ELF-1 (cell line): Measurements from ENCODE around the gene AKAP10.
"Not testable (repeated sequence)": the region's sequence is repeated elsewhere in the genome, so short reads cannot be mapped to it uniquely, and the experiment has no call there.

ENCODE experiments used
- DNase-seq: peaks from one replicate; pipeline ENCODE4 v3.0.0-alpha.2; 2016; ENCODE audit warnings: low read depth, low spot score

AKAP10 gene, protein sequence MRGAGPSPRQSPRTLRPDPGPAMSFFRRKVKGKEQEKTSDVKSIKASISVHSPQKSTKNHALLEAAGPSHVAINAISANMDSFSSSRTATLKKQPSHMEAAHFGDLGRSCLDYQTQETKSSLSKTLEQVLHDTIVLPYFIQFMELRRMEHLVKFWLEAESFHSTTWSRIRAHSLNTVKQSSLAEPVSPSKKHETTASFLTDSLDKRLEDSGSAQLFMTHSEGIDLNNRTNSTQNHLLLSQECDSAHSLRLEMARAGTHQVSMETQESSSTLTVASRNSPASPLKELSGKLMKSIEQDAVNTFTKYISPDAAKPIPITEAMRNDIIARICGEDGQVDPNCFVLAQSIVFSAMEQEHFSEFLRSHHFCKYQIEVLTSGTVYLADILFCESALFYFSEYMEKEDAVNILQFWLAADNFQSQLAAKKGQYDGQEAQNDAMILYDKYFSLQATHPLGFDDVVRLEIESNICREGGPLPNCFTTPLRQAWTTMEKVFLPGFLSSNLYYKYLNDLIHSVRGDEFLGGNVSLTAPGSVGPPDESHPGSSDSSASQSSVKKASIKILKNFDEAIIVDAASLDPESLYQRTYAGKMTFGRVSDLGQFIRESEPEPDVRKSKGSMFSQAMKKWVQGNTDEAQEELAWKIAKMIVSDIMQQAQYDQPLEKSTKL

DNA sequence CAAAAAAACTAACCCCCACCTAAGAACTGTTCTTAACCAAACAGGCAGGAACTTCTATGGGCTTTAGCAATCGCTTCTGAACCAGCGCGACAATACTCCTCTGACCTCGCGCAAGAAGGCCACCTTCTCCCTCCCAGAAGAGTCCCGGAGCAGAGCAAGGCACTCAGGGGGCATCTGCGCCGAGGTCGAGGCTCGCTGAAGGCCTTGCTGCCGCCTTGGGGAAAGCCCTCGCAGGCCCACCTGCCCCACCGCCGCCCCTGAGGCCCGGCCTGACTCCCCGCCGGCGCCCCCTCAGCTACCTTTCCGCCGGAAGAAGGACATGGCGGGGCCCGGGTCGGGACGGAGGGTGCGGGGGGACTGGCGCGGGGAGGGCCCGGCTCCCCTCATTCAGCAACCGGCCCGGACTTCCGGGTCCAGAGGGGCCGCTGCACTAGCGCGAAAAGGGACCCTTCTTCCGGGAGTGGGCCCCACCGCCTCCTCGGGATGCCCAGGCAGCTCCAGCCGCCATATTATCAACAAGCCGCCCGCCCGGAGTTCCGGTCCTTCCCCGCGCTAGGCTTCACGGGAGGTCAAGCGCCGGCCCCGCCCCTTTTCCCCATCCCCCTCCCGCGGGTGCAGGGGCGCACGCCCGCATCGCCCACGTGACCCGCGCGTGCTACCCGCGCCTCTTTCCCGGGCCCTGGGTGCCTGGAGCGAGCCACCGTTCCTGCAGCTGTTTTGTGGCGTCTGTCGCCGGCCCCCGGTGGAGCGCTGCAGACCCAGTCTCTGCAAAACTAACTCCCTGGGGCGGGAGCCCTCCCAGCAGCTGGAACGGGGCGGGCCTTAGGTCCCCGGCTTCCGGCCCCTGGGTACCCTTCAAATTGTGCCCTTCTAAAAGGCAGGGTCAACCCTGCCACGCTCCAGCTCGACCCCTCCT, at the start of gene AKAP10:
Gene AKAP10 (minus strand): TSS at position 536 of the 916 bp plus-strand sequence. CDS start 149 bp downstream, at position 387.
- peak; percentile 88 for DNase-seq

DNA sequence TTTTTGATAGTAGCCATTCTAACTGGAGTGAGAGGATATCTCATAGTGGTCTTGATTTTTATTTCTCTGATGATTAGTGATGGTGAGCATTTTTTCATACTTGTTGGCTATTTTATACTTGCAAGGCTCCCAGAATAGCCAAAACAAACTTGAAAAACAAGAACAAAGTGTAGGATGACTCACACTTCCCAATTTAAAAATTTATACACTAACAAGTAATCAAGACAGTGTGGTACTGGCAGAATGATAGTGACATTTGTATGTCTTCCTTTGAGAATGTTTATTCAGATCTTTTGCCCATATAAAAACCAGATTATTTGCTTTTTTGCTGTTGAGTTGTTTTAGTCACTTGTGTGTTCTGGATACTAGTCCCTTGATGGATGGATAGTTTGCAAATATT, 49.3 kb upstream of the AKAP10 start:
- no peak for DNase-seq

DNA sequence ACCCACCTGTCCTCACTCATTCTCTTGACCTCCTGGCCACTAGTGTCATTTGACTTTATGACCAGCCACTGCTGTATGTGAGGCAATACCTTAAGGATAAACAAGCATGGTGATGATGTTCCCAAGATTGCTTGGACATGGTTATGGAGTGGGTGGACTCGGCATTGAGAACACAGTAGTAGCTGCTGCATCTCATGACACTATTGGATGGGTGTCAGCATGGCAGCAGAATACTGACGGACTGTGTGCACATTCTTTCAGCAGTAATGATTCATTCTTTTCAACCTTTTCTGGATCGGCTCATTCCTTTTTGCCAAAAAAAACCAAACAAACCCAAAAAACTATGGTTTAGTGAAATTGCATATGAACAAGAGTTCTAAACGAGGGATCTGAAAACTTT, 45.1 kb upstream of the AKAP10 start:
- no peak for DNase-seq

DNA sequence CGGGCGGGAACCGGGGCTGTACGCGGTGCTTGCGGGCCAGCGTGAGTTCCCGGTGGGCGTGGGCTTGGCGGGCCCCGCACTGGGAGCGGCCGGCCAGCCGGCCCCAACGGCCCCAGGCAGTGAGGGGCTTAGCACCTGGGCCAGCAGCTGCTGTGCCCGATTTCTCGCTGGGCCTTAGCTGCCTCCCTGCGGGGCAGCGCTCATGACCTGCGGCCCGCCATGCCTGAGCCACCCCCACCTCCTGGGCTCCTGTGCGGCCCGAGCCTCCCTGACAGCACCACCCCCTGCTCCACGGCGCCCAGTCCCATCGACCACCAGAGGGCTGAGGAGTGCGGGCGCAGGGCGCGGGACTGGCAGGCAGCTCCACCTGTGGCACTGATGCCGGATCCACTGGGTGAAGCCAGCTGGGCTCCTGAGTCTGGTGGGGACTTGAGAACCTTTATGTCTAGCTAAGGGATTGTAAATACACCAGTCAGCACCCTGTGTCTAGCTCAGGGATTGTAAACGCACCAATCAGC, 38.9 kb upstream of the AKAP10 start:
- not testable (repeated sequence) for DNase-seq

GRCh38 chr17:20012017-20012536, 34.4 kb upstream of the AKAP10 start:
- DNase-seq, result no peak

DNA sequence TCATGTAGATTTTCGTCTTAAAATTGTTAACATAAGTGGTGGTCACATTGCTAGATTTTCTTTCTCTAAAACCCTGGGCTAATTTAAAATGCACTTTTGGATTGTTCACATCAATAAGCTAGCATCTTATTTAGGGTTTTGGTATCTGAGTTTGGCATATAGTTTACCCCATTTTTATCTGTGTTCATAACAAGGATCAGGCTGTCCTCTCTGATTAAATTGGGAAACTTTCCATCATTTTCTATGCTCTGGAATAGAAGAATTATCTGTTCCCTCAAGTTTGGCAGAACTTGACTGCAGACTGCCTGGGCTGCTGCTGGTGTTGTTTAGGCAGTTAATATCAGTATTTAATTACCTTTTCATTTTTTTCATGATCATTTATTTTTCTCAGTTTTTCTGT, 33.3 kb upstream of the AKAP10 start:
- no peak for DNase-seq

- DNase-seq, result peak; percentile 22
These were observed 32.7 kb upstream of the AKAP10 start for GRCh38 chr17:20010099-20010863.

DNA sequence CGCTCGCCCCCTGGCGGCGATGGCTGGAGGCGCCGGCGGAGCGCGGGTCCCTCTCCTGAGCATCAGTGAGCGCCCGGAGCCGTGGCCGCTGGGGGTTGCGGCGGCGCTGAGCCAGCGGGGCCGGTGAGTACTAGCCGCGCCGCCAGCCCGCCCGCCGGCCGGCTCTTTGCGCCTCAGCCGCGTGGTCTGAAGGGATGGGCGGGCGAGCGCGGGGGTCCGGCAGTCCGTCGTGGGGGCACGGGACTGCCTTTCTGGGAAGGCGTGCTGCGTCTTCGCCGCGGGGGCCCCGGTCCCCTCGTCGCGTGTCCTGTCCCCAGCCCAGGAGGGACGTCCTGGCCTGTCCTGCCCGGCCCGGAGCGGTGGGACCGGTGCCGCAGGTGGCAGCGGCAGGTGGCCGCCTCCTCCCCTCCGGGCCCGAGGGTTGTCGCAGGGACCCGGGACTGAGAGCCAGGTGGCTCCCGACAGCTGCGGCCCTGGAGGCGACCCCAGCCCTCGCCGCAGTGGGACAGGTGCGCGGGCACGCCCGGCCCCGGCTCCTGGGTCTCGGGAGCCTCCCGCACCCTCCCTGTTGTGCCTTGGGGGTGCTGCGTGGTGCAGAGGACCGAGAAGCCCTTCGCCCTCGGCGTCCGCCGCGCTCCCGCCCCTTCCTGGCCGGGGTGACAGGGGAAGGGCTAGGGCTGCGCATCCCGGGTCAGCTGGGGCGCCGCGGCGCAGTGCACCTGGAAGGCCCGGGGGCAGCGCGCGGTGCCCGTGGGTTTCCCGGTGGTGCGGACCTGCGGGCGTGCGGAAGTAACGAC, 31.9 kb upstream of the AKAP10 start, which contains the start of gene SPECC1:
Gene SPECC1 (plus strand): TSS at position 58 of the 797 bp plus-strand sequence. CDS start 87,293 bp downstream, outside the sequence.
- peak; percentile 94 for DNase-seq

GRCh38 chr17:20009052-20009301, 31.3 kb upstream of the AKAP10 start:
- DNase-seq, result no peak

GRCh38 chr17:20008242-20009051, 30.8 kb upstream of the AKAP10 start:
- DNase-seq, result no peak

DNA sequence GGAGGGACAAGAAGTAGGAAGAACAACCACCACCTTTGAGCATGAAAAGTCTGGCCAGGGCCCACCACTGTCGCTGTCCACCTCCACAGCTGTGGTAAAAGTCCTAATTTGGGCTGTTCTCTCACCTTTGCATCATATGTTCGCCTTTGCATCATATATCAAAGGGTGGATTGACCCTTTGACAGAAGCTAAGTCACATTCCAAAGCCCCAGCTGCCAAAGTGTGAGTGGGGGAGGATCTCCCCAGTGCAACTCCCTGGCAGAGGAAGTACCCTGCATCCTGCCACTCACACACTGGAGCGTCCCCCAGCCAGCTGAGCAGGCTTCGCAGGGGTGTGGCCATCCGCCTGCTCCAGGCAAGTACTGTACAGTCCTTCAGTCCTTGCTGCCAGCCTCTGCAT, 18.9 kb upstream of the AKAP10 start:
- peak; percentile 35 for DNase-seq

GRCh38 chr17:19996086-19996485, 18.5 kb upstream of the AKAP10 start:
- no peak for DNase-seq

DNA sequence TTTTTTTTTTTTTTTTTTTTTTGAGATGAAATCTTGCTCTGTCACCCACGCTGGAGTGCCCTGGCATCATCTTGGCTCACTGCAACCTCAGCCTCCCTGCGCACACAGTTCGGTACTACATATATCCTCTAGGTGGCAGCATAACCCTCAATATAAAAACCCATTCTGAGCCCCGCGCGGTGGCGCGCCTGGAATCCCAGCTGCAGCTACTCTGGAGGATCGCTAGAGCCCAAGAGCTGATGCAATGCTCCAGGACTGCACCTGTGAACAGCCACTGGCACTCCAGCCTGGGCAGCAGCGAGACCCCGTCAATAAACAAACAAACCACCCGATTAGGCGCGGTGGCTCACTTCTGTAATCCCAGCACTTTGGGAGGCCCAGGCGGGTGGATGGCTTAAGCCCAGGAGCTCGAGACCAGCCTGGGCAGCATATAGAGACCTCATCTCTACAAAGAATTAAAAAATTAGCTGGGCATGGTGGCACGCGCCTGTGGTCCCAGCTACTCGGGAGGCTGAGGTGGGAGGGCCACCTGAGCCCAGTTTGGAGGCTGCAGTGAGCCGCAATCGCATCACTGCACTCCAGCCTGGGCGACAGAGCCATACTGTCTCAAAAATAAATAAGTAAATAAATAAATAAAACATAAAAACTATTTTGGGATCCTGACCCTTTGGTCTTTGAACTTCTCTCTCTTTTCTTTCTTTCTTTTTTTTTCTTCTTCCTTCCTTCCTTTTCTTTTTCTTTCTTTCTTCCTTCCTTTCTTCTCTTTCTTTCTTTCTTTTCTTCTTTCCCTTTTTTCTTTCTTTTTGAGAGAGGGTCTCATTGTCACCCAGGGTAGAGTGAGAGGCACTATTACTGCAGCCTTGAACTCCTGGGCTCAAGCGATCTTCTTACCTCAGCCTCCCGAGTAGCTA, 15.4 kb upstream of the AKAP10 start:
- DNase-seq, result peak; percentile 95

- no peak for DNase-seq
These were observed 13.7 kb upstream of the AKAP10 start for GRCh38 chr17:19991252-19991885.

- DNase-seq, result no peak
These were observed 10.3 kb upstream of the AKAP10 start for GRCh38 chr17:19987897-19988296.

- DNase-seq, result peak; percentile 74
These were observed 9.6 kb upstream of the AKAP10 start for GRCh38 chr17:19986941-19987861.
